A549 (cell line): ENCODE results near the gene FER1L5. TPM values are rescaled to one million over a fixed set of nuclear protein-coding genes. Genes with fewer than 3 reads are reported as not detected.

Experiments used
- ATAC-seq, 2 experiments: fragments of 200-7000 bp in 1 of 2; fragments of >200 bp in 1 of 2; cut with Nextera tagmentation in 1 of 2; cut with Tn5 transposase in 1 of 2; 3 replicates each; pipeline versions ENCODE4 v1.8.0 to v1.9.1; 2018 to 2020; ENCODE audit warnings: mild to moderate bottlenecking in 1 of 2, moderate library complexity in 1 of 2
- CTCF ChIA-PET: fragments of 300-600 bp; sonication (Branson Sonifier 250); formaldehyde crosslinking; extraction: SDS; loops from one replicate; lab custom pipeline; 2021; ENCODE audit warnings: antibody characterized with exemption, inconsistent platforms; lab: Yijun Ruan, JAX
- POLR2A ChIA-PET: fragments of 350-600 bp; formaldehyde crosslinking; extraction: SDS; loops from one replicate; lab custom pipeline; 2021; ENCODE audit warnings: antibody characterized with exemption, inconsistent platforms; lab: Yijun Ruan, JAX
- DNase-seq, 2 experiments: peaks; one replicate each; pipeline versions ENCODE4 v3.0.0 to v3.0.0-alpha.2; 2011 to 2016; ENCODE audit warnings: low read depth in 1 of 2, low spot score in 1 of 2
- FAIRE-seq: peaks from 2 replicates; lab custom pipeline; 2011; peaks lifted over from hg19 to GRCh38; lab: Jason Lieb, UNC
- H3K27ac ChIP-seq, 2 experiments: fragments of >200 bp; sonication (Bioruptor Twin); formaldehyde crosslinking; 3 replicates each; pipeline ENCODE4 v1.5.1; 2016 to 2017
- H3K4me1 ChIP-seq: fragments of >200 bp; sonication (Bioruptor Twin); formaldehyde crosslinking; 3 replicates; pipeline ENCODE4 v1.6.1; 2016
- H3K4me2 ChIP-seq: fragments of >200 bp; sonication (Bioruptor Twin); formaldehyde crosslinking; 3 replicates; pipeline ENCODE4 v1.6.1; 2016
- H3K4me3 ChIP-seq: fragments of >200 bp; sonication (Bioruptor Twin); formaldehyde crosslinking; 3 replicates; pipeline ENCODE4 v1.5.1; 2016
- H3K9me3 ChIP-seq: fragments of >200 bp; sonication (Bioruptor Twin); formaldehyde crosslinking; 3 replicates; pipeline ENCODE4 v1.6.1; 2016
- CBX2 ChIP-seq: fragments of 200-600 bp; sonication (generic); IDR thresholded peaks from 2 replicates; pipeline ENCODE4 v1.6.1; 2016; ENCODE audit warnings: low read depth, mild to moderate bottlenecking, borderline replicate concordance
- CBX8 ChIP-seq: fragments of 200-600 bp; sonication (generic); IDR thresholded peaks from 2 replicates; pipeline ENCODE4 v1.6.1; 2016
- CHD2 ChIP-seq: fragments of 150-350 bp; IDR thresholded peaks from 2 replicates; pipeline ENCODE4 v1.6.1; 2014; ENCODE audit warnings: low read length; ENCODE audit not compliant: partially characterized antibody
- CHD4 ChIP-seq: fragments of 200-600 bp; sonication (generic); IDR thresholded peaks from 2 replicates; pipeline ENCODE4 v1.6.1; 2016; ENCODE audit warnings: antibody characterized with exemption, mild to moderate bottlenecking, borderline replicate concordance
- EHF ChIP-seq: fragments of 250-450 bp; sonication (Bioruptor Pico); IDR thresholded peaks from 2 replicates; pipeline ENCODE4 v1.5.0; 2020; ENCODE audit warnings: mild to moderate bottlenecking
- EHMT2 ChIP-seq: fragments of 200-600 bp; sonication (generic); IDR thresholded peaks from 2 replicates; pipeline ENCODE4 v1.6.1; 2016; ENCODE audit warnings: antibody characterized with exemption, low read depth, mild to moderate bottlenecking, moderate library complexity
- ESRRA ChIP-seq: fragments of 150-350 bp; IDR thresholded peaks from 2 replicates; pipeline ENCODE4 v1.6.1; 2014; ENCODE audit warnings: mild to moderate bottlenecking, low read length, borderline replicate concordance
- FOSL2 ChIP-seq, 2 experiments: fragments of 450-650 bp in 1 of 2; fragments of >200 bp in 1 of 2; sonication (Bioruptor Twin) in 1 of 2; formaldehyde crosslinking; IDR thresholded peaks; 2 replicates each; pipeline versions ENCODE4 v1.5.0 to v1.6.1; 2016 to 2020; ENCODE audit warnings: mild to moderate bottlenecking in 1 of 2, moderate library complexity in 1 of 2
- FOXS1 ChIP-seq: fragments of 250-450 bp; sonication (Bioruptor Pico); IDR thresholded peaks from 2 replicates; pipeline ENCODE4 v1.5.0; 2020; ENCODE audit warnings: mild to moderate bottlenecking, moderate library complexity
- GATA3 ChIP-seq: IDR thresholded peaks from 2 replicates; pipeline ENCODE4 v1.6.1; 2012; ENCODE audit warnings: borderline replicate concordance
- HMGXB4 ChIP-seq: fragments of 250-450 bp; sonication (Bioruptor Pico); IDR thresholded peaks from 2 replicates; pipeline ENCODE4 v1.5.0; 2021; ENCODE audit warnings: mild to moderate bottlenecking, moderate library complexity, borderline replicate concordance
- HOXB13 ChIP-seq: fragments of 250-450 bp; sonication (Bioruptor Pico); IDR thresholded peaks from 2 replicates; pipeline ENCODE4 v1.5.0; 2020; ENCODE audit warnings: low read depth, mild to moderate bottlenecking, moderate library complexity
- JUN ChIP-seq, 2 experiments: fragments of >200 bp; sonication (Bioruptor Twin); formaldehyde crosslinking; IDR thresholded peaks; 2 replicates in 1 of 2; 3 replicates in 1 of 2; pipeline ENCODE4 v1.6.1; 2016 to 2017
- MAZ ChIP-seq: fragments of 150-350 bp; IDR thresholded peaks from 2 replicates; pipeline ENCODE4 v1.6.1; 2014; ENCODE audit warnings: antibody characterized with exemption, low read depth, low read length, borderline replicate concordance
- NFE2L2 ChIP-seq: fragments of 150-350 bp; conservative IDR thresholded peaks from 2 replicates; pipeline ENCODE4 v1.6.1; 2014; ENCODE audit warnings: low read length
- PHF8 ChIP-seq: fragments of 200-600 bp; sonication (generic); IDR thresholded peaks from 2 replicates; pipeline ENCODE4 v1.6.1; 2016; ENCODE audit warnings: low read depth, mild to moderate bottlenecking, antibody characterized with exemption, moderate library complexity, borderline replicate concordance
- RAD21 ChIP-seq, 2 experiments: fragments of >200 bp in 1 of 2; sonication (Bioruptor Twin) in 1 of 2; formaldehyde crosslinking in 1 of 2; IDR thresholded peaks in 1 of 2; conservative IDR thresholded peaks in 1 of 2; 2 replicates in 1 of 2; 3 replicates in 1 of 2; pipeline ENCODE4 v1.6.1; 2012 to 2018; ENCODE audit warnings: inconsistent platforms in 1 of 2
- RARB ChIP-seq: fragments of 250-450 bp; sonication (Bioruptor Pico); IDR thresholded peaks from 2 replicates; pipeline ENCODE4 v1.8.0; 2021; ENCODE audit warnings: mild to moderate bottlenecking, moderate library complexity
- RFX5 ChIP-seq: fragments of 450-650 bp; IDR thresholded peaks from 2 replicates; pipeline ENCODE4 v1.7.1; 2014; ENCODE audit warnings: antibody characterized with exemption, mild to moderate bottlenecking, moderate library complexity
- RNF2 ChIP-seq: fragments of 200-600 bp; sonication (generic); IDR thresholded peaks from 2 replicates; pipeline ENCODE4 v1.6.1; 2016; ENCODE audit warnings: low read depth, mild to moderate bottlenecking, antibody characterized with exemption, moderate library complexity, borderline replicate concordance
- SMC3 ChIP-seq: fragments of >200 bp; sonication (Bioruptor Twin); formaldehyde crosslinking; IDR thresholded peaks from 3 replicates; pipeline ENCODE4 v1.6.1; 2018; ENCODE audit warnings: inconsistent platforms
- SREBF2 ChIP-seq: fragments of 450-650 bp; IDR thresholded peaks from 2 replicates; pipeline ENCODE4 v1.6.1; 2014; ENCODE audit warnings: mild to moderate bottlenecking, moderate library complexity
- ZSCAN20 ChIP-seq: fragments of 250-450 bp; sonication (Bioruptor Pico); IDR thresholded peaks from 2 replicates; pipeline ENCODE4 v1.8.0; 2022; ENCODE audit warnings: mild to moderate bottlenecking, moderate library complexity
- WGBS: methylation state at CpG from one replicate; pipeline ENCODE4 v1.1.6; 2017; ENCODE audit errors: missing lambda C conversion rate; 5-methylcytosine and 5-hydroxymethylcytosine counted together
- polyA plus RNA-seq, 4 experiments: library from polyadenylated mRNA; depleted of rRNA in 3 of 4; stranded (reverse); fragments of >200 nt; fragmentation: RNase III in 1 of 4; extraction: RNeasy Plus Mini Kit Qiagen cat#74134 plus additional on column Dnase treatment in 1 of 4; gene quantifications; 2 replicates in 3 of 4; 3 replicates in 1 of 4; pipeline ENCODE4 v1.2.3, GENCODE V29; 2011 to 2017
- TF ChIP-seq, protein P1 (sequence below): fragments of >200 bp; sonication (Bioruptor Twin); formaldehyde crosslinking; IDR thresholded peaks from 3 replicates; pipeline ENCODE4 v1.5.1; 2016
- TF ChIP-seq, protein P2 (sequence below): fragments of >200 bp; sonication (Bioruptor Twin); formaldehyde crosslinking; IDR thresholded peaks from 3 replicates; pipeline ENCODE4 v1.6.1; 2016
- TF ChIP-seq, protein P3 (sequence below): fragments of 250-450 bp; sonication (Bioruptor Pico); IDR thresholded peaks from 2 replicates; pipeline ENCODE4 v1.5.0; 2020; ENCODE audit warnings: low read depth, mild to moderate bottlenecking, moderate library complexity

The FER1L5 gene
- polyA plus RNA-seq, 2 of the 4 experiments (the other 2 are of a cell fraction): 0.01 TPM; not detected in 1

DNA sequence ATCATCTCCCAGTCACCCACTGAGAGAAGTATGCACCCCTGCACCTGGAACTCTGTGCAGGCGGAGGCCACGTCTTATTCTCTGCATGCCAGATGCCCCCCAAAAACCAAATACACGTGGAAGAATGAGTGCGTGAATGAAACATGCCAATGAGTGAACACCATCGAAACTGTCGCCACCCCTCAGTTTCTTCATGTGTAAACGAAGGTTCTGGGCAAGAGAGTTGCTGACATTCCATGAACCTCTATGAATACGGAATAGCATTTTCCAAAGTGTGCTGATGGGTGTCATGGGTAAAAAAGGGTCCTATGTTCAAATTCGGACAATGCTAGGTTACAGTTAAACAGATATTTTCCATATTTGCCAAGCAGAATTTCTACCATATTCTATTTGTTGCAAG is 19.8 kb downstream of the FER1L5 start:
- H3K4me1 ChIP-seq: peaks cover 11% of the 10 kb centered on the region
- TF ChIP-seq PHF8 (no peak), ESRRA (no peak), CHD4 (no peak), RAD21 (conservative IDR thresholded peaks at IDR 0.05 in 1 of 2, IDR thresholded peaks at IDR 0.05 in 1 of 2) (no peak)
- FAIRE-seq (no peak), DNase-seq (no peak), ATAC-seq (no peak)
- H3K4me3 ChIP-seq: no peak overlapping the region
- peaks cover 6% of the 10 kb centered on the region; the same call in 2 of the 3 replicates for H3K9me3 ChIP-seq
- 80% methylated on average over 9 of the region's 9 CpGs for WGBS
- no peak overlapping the region for H3K4me2 ChIP-seq
- H3K27ac ChIP-seq: no peak overlapping the region
- POLR2A ChIA-PET: no interaction called here
- CTCF ChIA-PET: interaction anchor here (1.0 kb wide), 1 partner anchor 10 kb away, joined by 3 read pairs; no protein-coding TSS in a partner anchor

GRCh38 chr2:96663177-96663576 is 20.6 kb downstream of the FER1L5 start:
- Histone ChIP-seq H3K4me2 (no peak overlapping the region), H3K4me1 (peaks cover 11% of the 10 kb centered on the region), H3K27ac (peak overlapping the region in 1 of 2 experiments; percentile 88; a peak in 2 of 6 replicates), H3K9me3 (peaks cover 6% of the 10 kb centered on the region; the same call in 2 of the 3 replicates), H3K4me3 (no peak overlapping the region)
- ATAC-seq (no peak), FAIRE-seq (no peak), DNase-seq (no peak)
- TF ChIP-seq, protein P1, sequence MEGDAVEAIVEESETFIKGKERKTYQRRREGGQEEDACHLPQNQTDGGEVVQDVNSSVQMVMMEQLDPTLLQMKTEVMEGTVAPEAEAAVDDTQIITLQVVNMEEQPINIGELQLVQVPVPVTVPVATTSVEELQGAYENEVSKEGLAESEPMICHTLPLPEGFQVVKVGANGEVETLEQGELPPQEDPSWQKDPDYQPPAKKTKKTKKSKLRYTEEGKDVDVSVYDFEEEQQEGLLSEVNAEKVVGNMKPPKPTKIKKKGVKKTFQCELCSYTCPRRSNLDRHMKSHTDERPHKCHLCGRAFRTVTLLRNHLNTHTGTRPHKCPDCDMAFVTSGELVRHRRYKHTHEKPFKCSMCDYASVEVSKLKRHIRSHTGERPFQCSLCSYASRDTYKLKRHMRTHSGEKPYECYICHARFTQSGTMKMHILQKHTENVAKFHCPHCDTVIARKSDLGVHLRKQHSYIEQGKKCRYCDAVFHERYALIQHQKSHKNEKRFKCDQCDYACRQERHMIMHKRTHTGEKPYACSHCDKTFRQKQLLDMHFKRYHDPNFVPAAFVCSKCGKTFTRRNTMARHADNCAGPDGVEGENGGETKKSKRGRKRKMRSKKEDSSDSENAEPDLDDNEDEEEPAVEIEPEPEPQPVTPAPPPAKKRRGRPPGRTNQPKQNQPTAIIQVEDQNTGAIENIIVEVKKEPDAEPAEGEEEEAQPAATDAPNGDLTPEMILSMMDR: no peak
- TF ChIP-seq RNF2: no peak
- TF ChIP-seq RFX5: no peak
- no peak for TF ChIP-seq ZSCAN20 (CRISPR knock-in tag)
- TF ChIP-seq FOSL2 (IDR thresholded peaks at IDR 0.05): no peak
- TF ChIP-seq FOSL2 (CRISPR knock-in tag; IDR thresholded peaks at IDR 0.05): no peak
- TF ChIP-seq, protein P2, sequence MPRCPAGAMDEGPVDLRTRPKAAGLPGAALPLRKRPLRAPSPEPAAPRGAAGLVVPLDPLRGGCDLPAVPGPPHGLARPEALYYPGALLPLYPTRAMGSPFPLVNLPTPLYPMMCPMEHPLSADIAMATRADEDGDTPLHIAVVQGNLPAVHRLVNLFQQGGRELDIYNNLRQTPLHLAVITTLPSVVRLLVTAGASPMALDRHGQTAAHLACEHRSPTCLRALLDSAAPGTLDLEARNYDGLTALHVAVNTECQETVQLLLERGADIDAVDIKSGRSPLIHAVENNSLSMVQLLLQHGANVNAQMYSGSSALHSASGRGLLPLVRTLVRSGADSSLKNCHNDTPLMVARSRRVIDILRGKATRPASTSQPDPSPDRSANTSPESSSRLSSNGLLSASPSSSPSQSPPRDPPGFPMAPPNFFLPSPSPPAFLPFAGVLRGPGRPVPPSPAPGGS: no peak
- TF ChIP-seq RAD21 (conservative IDR thresholded peaks at IDR 0.05 in 1 of 2, IDR thresholded peaks at IDR 0.05 in 1 of 2): no peak
- no peak for TF ChIP-seq CHD2
- TF ChIP-seq NFE2L2: no peak
- no peak for TF ChIP-seq SMC3
- TF ChIP-seq CBX8: no peak
- TF ChIP-seq GATA3: no peak
- ChIA-PET CTCF (interaction anchor here (1.0 to 1.1 kb wide), 2 partner anchors 11 to 112 kb away, joined by 3 read pairs; no protein-coding TSS in a partner anchor), POLR2A (no interaction called here)
- 82% methylated on average over 5 of the region's 5 CpGs for WGBS

DNA sequence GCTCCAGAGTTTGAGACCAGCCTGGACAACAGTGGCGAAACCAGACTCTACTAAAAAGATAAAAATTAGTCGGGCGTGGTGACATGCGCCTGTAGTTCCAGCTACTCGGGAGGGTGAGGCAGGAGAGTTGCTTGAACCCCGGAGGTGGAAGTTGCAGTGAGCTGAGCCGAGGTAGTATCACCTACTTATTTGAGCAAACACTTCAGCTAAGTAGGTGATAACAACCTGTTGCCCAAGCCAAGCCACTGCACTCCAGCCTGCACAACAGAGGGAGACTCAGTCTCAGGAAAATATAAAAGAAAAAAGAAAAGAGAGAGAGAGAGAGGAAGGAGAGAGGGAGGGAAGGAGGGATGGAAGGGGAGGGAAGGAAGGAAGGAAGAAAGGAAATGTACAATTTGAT is 21.3 kb downstream of the FER1L5 start:
- H3K9me3 ChIP-seq: peaks cover 6% of the 10 kb centered on the region; the same call in 2 of the 3 replicates
- no peak for ATAC-seq
- WGBS: 58% methylated on average over 7 of the region's 7 CpGs
- ChIA-PET CTCF (interaction anchor here (0.6 to 1.1 kb wide), 2 partner anchors 111 to 133 kb away, joined by 3 read pairs; no protein-coding TSS in a partner anchor), POLR2A (no interaction called here)
- H3K4me2 ChIP-seq: no peak overlapping the region
- DNase-seq: no peak
- H3K4me3 ChIP-seq: no peak overlapping the region
- H3K4me1 ChIP-seq: peaks cover 11% of the 10 kb centered on the region
- peak overlapping the region in 1 of 2 experiments; percentile 88; a peak in 2 of 6 replicates for H3K27ac ChIP-seq
- no peak for FAIRE-seq
- TF ChIP-seq EHF (CRISPR knock-in tag): no peak
- no peak for TF ChIP-seq CBX2
- no peak for TF ChIP-seq RARB (CRISPR knock-in tag)
- no peak for TF ChIP-seq HOXB13 (CRISPR knock-in tag)
- no peak for TF ChIP-seq EHMT2
- no peak for TF ChIP-seq FOXS1
- TF ChIP-seq SREBF2: no peak
- TF ChIP-seq JUN (IDR thresholded peaks at IDR 0.05): no peak
- TF ChIP-seq MAZ: no peak
- TF ChIP-seq, protein P3, sequence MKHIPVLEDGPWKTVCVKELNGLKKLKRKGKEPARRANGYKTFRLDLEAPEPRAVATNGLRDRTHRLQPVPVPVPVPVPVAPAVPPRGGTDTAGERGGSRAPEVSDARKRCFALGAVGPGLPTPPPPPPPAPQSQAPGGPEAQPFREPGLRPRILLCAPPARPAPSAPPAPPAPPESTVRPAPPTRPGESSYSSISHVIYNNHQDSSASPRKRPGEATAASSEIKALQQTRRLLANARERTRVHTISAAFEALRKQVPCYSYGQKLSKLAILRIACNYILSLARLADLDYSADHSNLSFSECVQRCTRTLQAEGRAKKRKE (CRISPR knock-in tag): no peak
- TF ChIP-seq, protein P2: no peak
- TF ChIP-seq HMGXB4: no peak
